Testis (tissue), 3 donors: Measurements from ENCODE around the gene KCNQ5. TPM values are rescaled to one million over a fixed set of nuclear protein-coding genes. Genes with fewer than 3 reads are reported as not detected.

Experiments used
- DNase-seq: peaks from one replicate; pipeline ENCODE4 v3.0.0-alpha.2; 2019
- H3K27ac ChIP-seq, 2 donors: fragments of 200-600 bp; sonication (generic); one replicate each; pipeline ENCODE4 v1.5.1; 2019
- H3K27me3 ChIP-seq: fragments of 200-600 bp; sonication (generic); one replicate; pipeline ENCODE4 v1.5.1; 2019
- H3K36me3 ChIP-seq: fragments of 200-600 bp; sonication (generic); one replicate; pipeline ENCODE4 v1.5.1; 2017; ENCODE audit warnings: low read depth; ENCODE audit errors: missing control alignments
- H3K4me1 ChIP-seq: fragments of 200-600 bp; sonication (generic); one replicate; pipeline ENCODE4 v1.5.1; 2019
- H3K4me3 ChIP-seq, 2 donors: fragments of 200-600 bp; sonication (generic); one replicate each; pipeline ENCODE4 v1.5.1; 2017 to 2019
- H3K9me3 ChIP-seq: fragments of 200-600 bp; sonication (generic); one replicate; pipeline ENCODE4 v1.5.1; 2017
- POLR2A ChIP-seq: fragments of 450-650 bp; IDR thresholded peaks from one replicate; pipeline ENCODE4 v1.6.1; 2017; ENCODE audit warnings: antibody characterized with exemption, mild to moderate bottlenecking, moderate library complexity
- WGBS, 2 donors: methylation state at CpG; one replicate each; pipeline ENCODE4 v1.1.5; 2018; 5-methylcytosine and 5-hydroxymethylcytosine counted together
- intact Hi-C: fragments of 100-400 bp; cut with DNase I; formaldehyde crosslinking; loops from one replicate; pipeline ENCODE4 v1.15.1; 2023; ENCODE audit warnings: low total_unique reads
- polyA plus RNA-seq: library from polyadenylated mRNA; stranded (reverse); fragments of 350-450 nt; fragmentation: Illumina TruSeq; extraction: RNeasy Lipid Tissue Mini Kit (QIAGEN cat#74804); gene quantifications from one replicate; pipeline ENCODE4 v1.2.3, GENCODE V29; 2014; ENCODE audit warnings: low read depth, low replicate concordance; ENCODE audit not compliant: insufficient read depth
- total RNA-seq, 2 donors: library from RNA; depleted of rRNA; stranded (reverse); fragments of >200 nt; gene quantifications; one replicate each; pipeline ENCODE4 v1.2.3, GENCODE V29; 2016
- TF ChIP-seq, protein P1 (sequence below), 3 experiments: fragments of 450-650 bp in 2 of 3; fragments of 200-600 bp in 1 of 3; sonication (generic) in 1 of 3; IDR thresholded peaks; one replicate each; pipeline ENCODE4 v1.5.1; 2016 to 2019; ENCODE audit warnings: antibody characterized with exemption in 3 of 3, mild to moderate bottlenecking in 2 of 3, moderate library complexity in 1 of 3

KCNQ5 gene
- total and polyA plus RNA-seq, 3 donors from 2014 or later = 0.43 to 1.1 (median 0.73) TPM

GRCh38 chr6:72650081-72650745, 28.3 kb downstream of the KCNQ5 start:
- Histone ChIP-seq H3K9me3 (no peaks in the 10 kb centered on the region), H3K4me3 (no peak overlapping the region), H3K27ac (no peak overlapping the region), H3K36me3 (no peaks in the 10 kb centered on the region), H3K4me1 (no peaks in the 10 kb centered on the region), H3K27me3 (no peaks in the 10 kb centered on the region)
- 44 to 60% methylated on average over 2 of the region's 2 CpGs for WGBS, 2 donors
- no peak for DNase-seq
- intact Hi-C loops = no loop called here
- TF ChIP-seq, protein P1, sequence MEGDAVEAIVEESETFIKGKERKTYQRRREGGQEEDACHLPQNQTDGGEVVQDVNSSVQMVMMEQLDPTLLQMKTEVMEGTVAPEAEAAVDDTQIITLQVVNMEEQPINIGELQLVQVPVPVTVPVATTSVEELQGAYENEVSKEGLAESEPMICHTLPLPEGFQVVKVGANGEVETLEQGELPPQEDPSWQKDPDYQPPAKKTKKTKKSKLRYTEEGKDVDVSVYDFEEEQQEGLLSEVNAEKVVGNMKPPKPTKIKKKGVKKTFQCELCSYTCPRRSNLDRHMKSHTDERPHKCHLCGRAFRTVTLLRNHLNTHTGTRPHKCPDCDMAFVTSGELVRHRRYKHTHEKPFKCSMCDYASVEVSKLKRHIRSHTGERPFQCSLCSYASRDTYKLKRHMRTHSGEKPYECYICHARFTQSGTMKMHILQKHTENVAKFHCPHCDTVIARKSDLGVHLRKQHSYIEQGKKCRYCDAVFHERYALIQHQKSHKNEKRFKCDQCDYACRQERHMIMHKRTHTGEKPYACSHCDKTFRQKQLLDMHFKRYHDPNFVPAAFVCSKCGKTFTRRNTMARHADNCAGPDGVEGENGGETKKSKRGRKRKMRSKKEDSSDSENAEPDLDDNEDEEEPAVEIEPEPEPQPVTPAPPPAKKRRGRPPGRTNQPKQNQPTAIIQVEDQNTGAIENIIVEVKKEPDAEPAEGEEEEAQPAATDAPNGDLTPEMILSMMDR (IDR thresholded peaks at IDR 0.05) = no peak
- TF ChIP-seq POLR2A = no peak

- no peaks in the 10 kb centered on the region for H3K4me1 ChIP-seq
- H3K36me3 ChIP-seq = no peaks in the 10 kb centered on the region
- no peaks in the 10 kb centered on the region for H3K9me3 ChIP-seq
- H3K27ac ChIP-seq = no peak overlapping the region
- 81 to 87% methylated on average over 1 of the region's 1 CpG for WGBS, 2 donors
- no peak for DNase-seq
- no peak overlapping the region for H3K4me3 ChIP-seq
- H3K27me3 ChIP-seq = no peaks in the 10 kb centered on the region
- TF ChIP-seq, protein P1 (IDR thresholded peaks at IDR 0.05) = no peak
- no peak for TF ChIP-seq POLR2A
- intact Hi-C loops = no loop called here
Observed at GRCh38 chr6:72651174-72651573, 29.3 kb downstream of the KCNQ5 start.

DNA sequence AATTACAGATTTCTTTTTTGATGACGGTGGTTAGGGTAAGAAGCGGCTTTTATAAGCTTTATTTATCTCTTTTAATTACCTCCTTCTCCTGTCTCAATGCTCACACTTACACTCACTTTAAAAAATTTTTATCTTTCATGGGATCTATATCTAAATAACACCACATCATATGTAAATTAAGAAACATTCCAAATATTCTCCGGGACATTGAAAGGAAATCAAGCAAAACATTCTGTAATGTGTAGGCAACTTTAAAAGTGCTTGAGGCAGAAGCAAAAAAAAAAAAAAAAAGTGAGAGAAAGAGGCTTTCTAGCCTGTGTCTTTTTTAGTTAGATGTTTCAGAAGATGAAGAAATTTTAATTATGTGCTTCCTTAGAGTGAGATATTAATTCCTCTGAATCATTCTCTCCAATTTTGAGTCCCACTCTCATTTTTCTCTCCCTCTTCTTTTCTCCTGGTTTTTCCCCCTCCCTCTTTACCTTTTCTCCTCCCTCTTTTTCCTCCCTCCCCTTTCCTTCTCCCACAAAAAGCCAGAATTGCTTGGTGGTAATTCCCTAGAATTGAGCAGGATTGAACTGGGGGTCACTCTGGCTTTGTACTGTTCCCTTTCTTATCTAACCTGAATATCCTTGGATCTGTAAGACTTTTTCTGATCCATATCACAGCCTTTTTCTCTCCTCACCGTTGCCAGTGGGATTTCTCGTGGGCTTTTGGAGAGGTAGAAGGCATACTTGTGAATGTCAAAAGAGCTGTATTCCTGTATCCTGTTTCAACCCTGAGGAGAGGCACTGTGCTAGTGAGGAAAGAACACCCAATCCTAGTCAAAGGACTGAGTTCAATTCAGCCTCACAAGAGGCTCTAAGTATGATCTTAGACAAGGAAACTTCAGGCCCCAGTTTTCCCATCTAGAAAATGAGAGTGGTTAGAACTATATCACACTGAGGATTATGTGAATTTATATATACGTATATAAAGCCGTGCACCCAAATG, 30.4 kb downstream of the KCNQ5 start:
- H3K4me1 ChIP-seq = no peaks in the 10 kb centered on the region
- no peaks in the 10 kb centered on the region for H3K27me3 ChIP-seq
- DNase-seq = no peak
- no peaks in the 10 kb centered on the region for H3K9me3 ChIP-seq
- no peak overlapping the region for H3K4me3 ChIP-seq
- H3K27ac ChIP-seq = no peak overlapping the region
- WGBS, 2 donors = 84% methylated on average over 7 of the region's 7 CpGs
- H3K36me3 ChIP-seq = no peaks in the 10 kb centered on the region
- intact Hi-C loops = no loop called here
- TF ChIP-seq POLR2A = no peak

- intact Hi-C loops = no loop called here
Observed at GRCh38 chr6:72653026-72653425, 31.2 kb downstream of the KCNQ5 start.

More at GRCh38 chr6:72653026-72653425, 31.2 kb downstream of the KCNQ5 start:
- DNase-seq = no peak
- Histone ChIP-seq H3K27ac (no peak overlapping the region), H3K27me3 (no peaks in the 10 kb centered on the region), H3K36me3 (no peaks in the 10 kb centered on the region), H3K4me3 (no peak overlapping the region), H3K4me1 (no peaks in the 10 kb centered on the region), H3K9me3 (no peaks in the 10 kb centered on the region)
- TF ChIP-seq, protein P1 (IDR thresholded peaks at IDR 0.05) = no peak
- no peak for TF ChIP-seq POLR2A
- 79 to 83% methylated on average over 1 of the region's 1 CpG for WGBS, 2 donors
